HepG2 (cell line): ENCODE data around the gene ODC1. TPM values are rescaled to one million over a fixed set of nuclear protein-coding genes. Genes with fewer than 3 reads are reported as not detected.

Source experiments
- ATAC-seq: fragments of 200-7000 bp; cut with Tn5 transposase; 3 replicates; pipeline ENCODE4 v1.9.1; 2020; ENCODE audit warnings: mild to moderate bottlenecking, moderate library complexity
- BruUV-seq: library from RNA; stranded (reverse); fragments of 400-500 nt; replicated peaks from 2 replicates; lab custom pipeline; 2021; lab: Mats Ljungman, UMichigan
- CTCF ChIA-PET: fragments of 300-600 bp; formaldehyde crosslinking; extraction: SDS; loops from one replicate; lab custom pipeline; 2021; ENCODE audit warnings: low total read pairs, inconsistent platforms, low intra/inter-chr PET ratio; lab: Yijun Ruan, JAX
- POLR2A ChIA-PET: fragments of 350-600 bp; sonication (Branson Sonifier 250); formaldehyde crosslinking; loops from one replicate; lab custom pipeline; 2020; ENCODE audit warnings: antibody characterized with exemption, inconsistent platforms; lab: Yijun Ruan, JAX
- DNase-seq: peaks from one replicate; pipeline ENCODE4 v3.0.0-alpha.2; 2015; ENCODE audit warnings: low spot score
- FAIRE-seq: peaks from 3 replicates; lab custom pipeline; 2011; peaks lifted over from hg19 to GRCh38; lab: Jason Lieb, UNC
- H2AFZ ChIP-seq: one replicate; pipeline ENCODE4 v1.6.1; 2011; ENCODE audit warnings: low read length, inconsistent platforms
- H3K27ac ChIP-seq: fragments of 300-600 bp; 3 replicates; pipeline ENCODE4 v1.8.0; 2011; ENCODE audit warnings: mixed run types, mild to moderate bottlenecking, mixed read lengths, low read length, inconsistent platforms; ENCODE audit not compliant: insufficient read depth; ENCODE audit errors: extremely low read length
- H3K27me3 ChIP-seq, 2 experiments: fragments of 200-600 bp in 1 of 2; 2 replicates in 1 of 2; 3 replicates in 1 of 2; pipeline versions ENCODE4 v1.6.0 to v1.8.0; 2011; ENCODE audit warnings: low read length in 2 of 2, mild to moderate bottlenecking in 2 of 2, moderate library complexity in 2 of 2, inconsistent platforms in 1 of 2; ENCODE audit not compliant: insufficient read depth in 2 of 2, control insufficient read depth in 1 of 2
- H3K36me3 ChIP-seq, 2 experiments: fragments of 200-600 bp in 1 of 2; replicated peaks in 1 of 2; 2 replicates in 1 of 2; 3 replicates in 1 of 2; pipeline versions ENCODE4 v1.5.1 to v1.8.0; 2011; ENCODE audit warnings: low read length in 2 of 2, inconsistent platforms in 1 of 2; ENCODE audit not compliant: insufficient read depth in 2 of 2, control insufficient read depth in 1 of 2
- H3K4me1 ChIP-seq: 2 replicates; pipeline ENCODE4 v1.5.1; 2012; ENCODE audit warnings: low read length, inconsistent platforms; ENCODE audit not compliant: insufficient read depth
- H3K4me2 ChIP-seq: 2 replicates; pipeline ENCODE4 v1.6.0; 2011; ENCODE audit warnings: low read depth, low read length, inconsistent platforms
- H3K4me3 ChIP-seq, 3 experiments: fragments of 200-600 bp in 1 of 3; sonication (generic), shearing (Covaris generic) in 1 of 3; replicated peaks in 1 of 3; 2 replicates each; pipeline ENCODE4 v1.5.1; 2011 to 2016; ENCODE audit warnings: low read length in 3 of 3, inconsistent platforms in 2 of 3, low read depth in 2 of 3, mild to moderate bottlenecking in 2 of 3, control low read depth in 1 of 3, mixed read lengths in 1 of 3; ENCODE audit not compliant: insufficient read depth in 1 of 3
- H3K79me2 ChIP-seq: one replicate; pipeline ENCODE4 v1.6.1; 2011; ENCODE audit warnings: low read length, inconsistent platforms; ENCODE audit not compliant: insufficient read depth
- H3K9ac ChIP-seq: 2 replicates; pipeline ENCODE4 v1.6.0; 2011; ENCODE audit warnings: mild to moderate bottlenecking, low read depth, low read length, inconsistent platforms; ENCODE audit not compliant: insufficient read depth
- H3K9me3 ChIP-seq: 2 replicates; pipeline ENCODE4 v1.5.1; 2012; ENCODE audit warnings: mild to moderate bottlenecking, low read length
- H4K20me1 ChIP-seq: 2 replicates; pipeline ENCODE4 v1.6.0; 2011; ENCODE audit warnings: inconsistent platforms, mild to moderate bottlenecking, low read length, moderate library complexity; ENCODE audit not compliant: insufficient read depth
- ETV5 ChIP-seq: IDR thresholded peaks from 2 replicates; pipeline ENCODE4 v1.6.1; 2018; ENCODE audit warnings: missing biosample characterization, missing genetic modification reagents, inconsistent platforms, borderline replicate concordance
- FOSL2 ChIP-seq: sonication (generic); formaldehyde crosslinking; IDR thresholded peaks from 2 replicates; pipeline ENCODE4 v1.4.0; 2020; ENCODE audit warnings: missing genetic modification reagents
- HNRNPLL ChIP-seq: fragments of 200-400 bp; formaldehyde crosslinking; IDR thresholded peaks from 2 replicates; pipeline ENCODE4 v1.6.1; 2017; ENCODE audit warnings: mild to moderate bottlenecking, low read depth, low read length; ENCODE audit not compliant: poor library complexity, severe bottlenecking
- KDM4B ChIP-seq: sonication (generic); formaldehyde crosslinking; IDR thresholded peaks from 2 replicates; pipeline ENCODE4 v1.4.0; 2020; ENCODE audit warnings: missing genetic modification reagents
- PHF20 ChIP-seq: sonication (generic); formaldehyde crosslinking; IDR thresholded peaks from 2 replicates; pipeline ENCODE4 v1.5.0; 2020; ENCODE audit warnings: mild to moderate bottlenecking, missing genetic modification reagents
- SAP130 ChIP-seq: IDR thresholded peaks from 2 replicates; pipeline ENCODE4 v1.6.1; 2016; ENCODE audit warnings: low read depth
- SP2 ChIP-seq: sonication (generic); formaldehyde crosslinking; IDR thresholded peaks from 2 replicates; pipeline ENCODE4 v1.5.1; 2020; ENCODE audit warnings: mild to moderate bottlenecking, missing genetic modification reagents
- ZNF292 ChIP-seq: sonication (generic); formaldehyde crosslinking; IDR thresholded peaks from 2 replicates; pipeline ENCODE4 v1.8.1; 2022; ENCODE audit warnings: mild to moderate bottlenecking, low read depth, missing genetic modification reagents, borderline replicate concordance
- ZNF354B ChIP-seq: sonication (generic); formaldehyde crosslinking; IDR thresholded peaks from 2 replicates; pipeline ENCODE4 v1.8.0; 2022; ENCODE audit warnings: mild to moderate bottlenecking, missing genetic modification reagents
- ZNF878 ChIP-seq: sonication (generic); formaldehyde crosslinking; IDR thresholded peaks from 2 replicates; pipeline ENCODE4 v1.8.1; 2023; ENCODE audit warnings: mild to moderate bottlenecking, missing genetic modification reagents, moderate library complexity
- WGBS: methylation state at CpG from one replicate; pipeline ENCODE4 v1.1.6; 2017; ENCODE audit warnings: low lambda C conversion rate; 5-methylcytosine and 5-hydroxymethylcytosine counted together
- in situ Hi-C: cut with HindIII; loops from 2 replicates; pipeline ENCODE4 v1.10.0; 2017; ENCODE audit warnings: low pct_unique_long_range_greater_than_20kb; ENCODE audit not compliant: extremely low pct_ligation_motif_present
- intact Hi-C: fragments of 100-400 bp; cut with micrococcal nuclease; formaldehyde crosslinking; loops from one replicate; pipeline ENCODE4 v1.10.0; 2022; ENCODE audit not compliant: unreplicated experiment
- polyA plus RNA-seq, 8 experiments: library from polyadenylated mRNA; depleted of rRNA in 3 of 8; stranded (reverse) in 7 of 8; unstranded in 1 of 8; fragments of >200 nt; fragmentation: Illumina TruSeq in 4 of 8; extraction: Trizol in 4 of 8; gene quantifications; 2 replicates each; pipeline versions ENCODE4 v1.2.1 to v1.2.3, GENCODE V29; 2011 to 2016; ENCODE audit warnings: low read depth in 4 of 8, missing spikeins in 1 of 8, mixed read lengths in 1 of 8; ENCODE audit not compliant: insufficient read depth in 1 of 8
- total RNA-seq, 5 experiments: library from RNA; depleted of rRNA; stranded (reverse); fragments of >200 nt; fragmentation: Illumina TruSeq; extraction: Trizol; gene quantifications; 2 replicates each; pipeline ENCODE4 v1.2.3, GENCODE V29; 2016; ENCODE audit warnings: low read depth in 1 of 5
- TF ChIP-seq, protein P1 (sequence below): sonication (generic); formaldehyde crosslinking; IDR thresholded peaks from 2 replicates; pipeline ENCODE4 v1.4.0; 2020; ENCODE audit warnings: missing genetic modification reagents

The ODC1 gene
- total and polyA plus RNA-seq, 2 of the 13 experiments (the other 11 are each of a cell fraction or from before 2014, with no cell fraction given) = 142 to 371 TPM

DNA sequence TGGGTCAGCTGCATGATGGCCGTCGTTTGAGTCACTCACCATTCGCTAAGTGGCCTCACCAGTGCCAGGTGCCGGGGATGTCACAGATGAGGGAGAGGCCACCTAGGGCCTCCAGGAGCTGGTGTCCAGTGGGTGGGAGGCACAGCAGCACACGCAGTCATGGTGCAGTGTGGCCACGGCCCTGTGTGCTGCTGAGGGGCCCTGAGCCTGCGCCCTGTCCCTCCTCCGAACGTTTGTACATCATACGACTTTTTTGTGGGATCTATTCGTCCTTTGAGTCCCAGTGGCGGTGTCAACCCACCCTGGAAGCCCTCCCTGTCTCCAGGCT lies 30.1 kb upstream of the ODC1 start:
- Histone ChIP-seq H3K36me3 (no peaks in the 10 kb centered on the region), H2AFZ (no peak overlapping the region), H4K20me1 (no peaks in the 10 kb centered on the region), H3K27ac (no peak overlapping the region), H3K9ac (no peak overlapping the region), H3K4me2 (no peak overlapping the region), H3K4me3 (no peak overlapping the region), H3K4me1 (peaks cover 78% of the 10 kb centered on the region), H3K79me2 (no peaks in the 10 kb centered on the region), H3K9me3 (no peaks in the 10 kb centered on the region)
- ChIA-PET POLR2A (no interaction called here), CTCF (no interaction called here)
- no peak for DNase-seq
- no peak for ATAC-seq
- FAIRE-seq = no peak
- intact Hi-C loops (no loop called here), in situ Hi-C loops (loop anchor here (10.0 kb wide), 1 partner anchor 187 kb away; no protein-coding TSS in a partner anchor)
- no TSS peak for BruUV-seq
- 64% methylated on average over 8 of the region's 12 CpGs for WGBS
- TF ChIP-seq ETV5 (CRISPR knock-in tag) (no peak), HNRNPLL (peak; percentile 17)
- TF ChIP-seq, all 625 proteins: peak for 1
- H3K27me3 ChIP-seq = peaks cover 19 to 57% of the 10 kb centered on the region in 2 experiments; a peak in 4 of 5 replicates

- Histone ChIP-seq H3K9ac (no peak overlapping the region), H2AFZ (no peak overlapping the region), H3K27ac (no peak overlapping the region), H3K27me3 (peaks cover 19 to 60% of the 10 kb centered on the region in 2 experiments; a peak in 4 of 5 replicates), H3K4me1 (peaks cover 72% of the 10 kb centered on the region), H3K9me3 (no peaks in the 10 kb centered on the region), H3K4me2 (peak overlapping the region; percentile 30; the same call in 1 of the 2 replicates), H3K79me2 (no peaks in the 10 kb centered on the region), H3K36me3 (no peaks in the 10 kb centered on the region), H4K20me1 (no peaks in the 10 kb centered on the region), H3K4me3 (no peak overlapping the region; a peak in 1 of 6 replicates)
- peak; percentile 34 for ATAC-seq
- no peak for DNase-seq
- ChIA-PET POLR2A (no interaction called here), CTCF (no interaction called here)
- no peak for FAIRE-seq
- intact Hi-C loops = no loop called here
- 19% methylated on average over 15 of the region's 16 CpGs for WGBS
- in situ Hi-C loops = loop anchor here (10.0 kb wide), 1 partner anchor 187 kb away; no protein-coding TSS in a partner anchor
- BruUV-seq = no TSS peak
- TF ChIP-seq ZNF292 = peak; percentile 60; the same call in 1 of the 2 replicates
- TF ChIP-seq, protein P1, sequence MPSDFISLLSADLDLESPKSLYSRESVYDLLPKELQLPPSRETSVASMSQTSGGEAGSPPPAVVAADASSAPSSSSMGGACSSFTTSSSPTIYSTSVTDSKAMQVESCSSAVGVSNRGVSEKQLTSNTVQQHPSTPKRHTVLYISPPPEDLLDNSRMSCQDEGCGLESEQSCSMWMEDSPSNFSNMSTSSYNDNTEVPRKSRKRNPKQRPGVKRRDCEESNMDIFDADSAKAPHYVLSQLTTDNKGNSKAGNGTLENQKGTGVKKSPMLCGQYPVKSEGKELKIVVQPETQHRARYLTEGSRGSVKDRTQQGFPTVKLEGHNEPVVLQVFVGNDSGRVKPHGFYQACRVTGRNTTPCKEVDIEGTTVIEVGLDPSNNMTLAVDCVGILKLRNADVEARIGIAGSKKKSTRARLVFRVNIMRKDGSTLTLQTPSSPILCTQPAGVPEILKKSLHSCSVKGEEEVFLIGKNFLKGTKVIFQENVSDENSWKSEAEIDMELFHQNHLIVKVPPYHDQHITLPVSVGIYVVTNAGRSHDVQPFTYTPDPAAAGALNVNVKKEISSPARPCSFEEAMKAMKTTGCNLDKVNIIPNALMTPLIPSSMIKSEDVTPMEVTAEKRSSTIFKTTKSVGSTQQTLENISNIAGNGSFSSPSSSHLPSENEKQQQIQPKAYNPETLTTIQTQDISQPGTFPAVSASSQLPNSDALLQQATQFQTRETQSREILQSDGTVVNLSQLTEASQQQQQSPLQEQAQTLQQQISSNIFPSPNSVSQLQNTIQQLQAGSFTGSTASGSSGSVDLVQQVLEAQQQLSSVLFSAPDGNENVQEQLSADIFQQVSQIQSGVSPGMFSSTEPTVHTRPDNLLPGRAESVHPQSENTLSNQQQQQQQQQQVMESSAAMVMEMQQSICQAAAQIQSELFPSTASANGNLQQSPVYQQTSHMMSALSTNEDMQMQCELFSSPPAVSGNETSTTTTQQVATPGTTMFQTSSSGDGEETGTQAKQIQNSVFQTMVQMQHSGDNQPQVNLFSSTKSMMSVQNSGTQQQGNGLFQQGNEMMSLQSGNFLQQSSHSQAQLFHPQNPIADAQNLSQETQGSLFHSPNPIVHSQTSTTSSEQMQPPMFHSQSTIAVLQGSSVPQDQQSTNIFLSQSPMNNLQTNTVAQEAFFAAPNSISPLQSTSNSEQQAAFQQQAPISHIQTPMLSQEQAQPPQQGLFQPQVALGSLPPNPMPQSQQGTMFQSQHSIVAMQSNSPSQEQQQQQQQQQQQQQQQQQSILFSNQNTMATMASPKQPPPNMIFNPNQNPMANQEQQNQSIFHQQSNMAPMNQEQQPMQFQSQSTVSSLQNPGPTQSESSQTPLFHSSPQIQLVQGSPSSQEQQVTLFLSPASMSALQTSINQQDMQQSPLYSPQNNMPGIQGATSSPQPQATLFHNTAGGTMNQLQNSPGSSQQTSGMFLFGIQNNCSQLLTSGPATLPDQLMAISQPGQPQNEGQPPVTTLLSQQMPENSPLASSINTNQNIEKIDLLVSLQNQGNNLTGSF (CRISPR knock-in tag) = no peak
- no peak for TF ChIP-seq ZNF354B (CRISPR knock-in tag)
- TF ChIP-seq PHF20 = no peak
- TF ChIP-seq FOSL2 = no peak
- TF ChIP-seq SAP130 (CRISPR knock-in tag) = peak; percentile 37
- no peak for TF ChIP-seq KDM4B (CRISPR knock-in tag)
- TF ChIP-seq SP2 = no peak
- no peak for TF ChIP-seq ZNF878
Measured at GRCh38 chr2:10477443-10478297, 29.5 kb upstream of the ODC1 start.
